CD14-positive monocyte (primary cell): ENCODE measurements around the gene CMSS1. TPM values are rescaled to one million over a fixed set of nuclear protein-coding genes. Genes with fewer than 3 reads are reported as not detected.

ENCODE experiments used
- DNase-seq, 3 donors: peaks; one replicate each; pipeline ENCODE4 v3.0.0-alpha.2; 2011 to 2022
- H2AFZ ChIP-seq: 2 replicates; pipeline ENCODE4 v1.6.0; 2012; ENCODE audit warnings: mild to moderate bottlenecking, low read depth, low read length, inconsistent platforms; ENCODE audit not compliant: insufficient read depth, poor library complexity, severe bottlenecking
- H3K27ac ChIP-seq, 2 donors: 1 replicate in 1 of 2; 2 replicates in 1 of 2; pipeline ENCODE4 v1.5.1; 2012 to 2013; ENCODE audit warnings: low read length in 2 of 2, control low read depth in 1 of 2, inconsistent platforms in 1 of 2, low read depth in 1 of 2, mild to moderate bottlenecking in 1 of 2
- H3K27me3 ChIP-seq, 2 donors: one replicate each; pipeline versions ENCODE4 v1.6.0 to v1.6.1; 2011 to 2013; ENCODE audit warnings: low read length in 2 of 2; ENCODE audit not compliant: control insufficient read depth in 2 of 2, insufficient read depth in 2 of 2
- H3K36me3 ChIP-seq, 2 donors: replicated peaks in 1 of 2; 1 replicate in 1 of 2; 2 replicates in 1 of 2; pipeline versions ENCODE4 v1.5.1 to v1.6.1; 2012 to 2013; ENCODE audit warnings: low read length in 2 of 2, control low read depth in 1 of 2, inconsistent platforms in 1 of 2, mild to moderate bottlenecking in 1 of 2; ENCODE audit not compliant: insufficient read depth in 2 of 2, control insufficient read depth in 1 of 2
- H3K4me1 ChIP-seq, 2 donors: 1 replicate in 1 of 2; 2 replicates in 1 of 2; pipeline versions ENCODE4 v1.5.1 to v1.6.1; 2012 to 2013; ENCODE audit warnings: low read length in 2 of 2, control low read depth in 1 of 2, inconsistent platforms in 1 of 2, mild to moderate bottlenecking in 1 of 2, moderate library complexity in 1 of 2; ENCODE audit not compliant: insufficient read depth in 2 of 2, control insufficient read depth in 1 of 2
- H3K4me2 ChIP-seq: replicated peaks from 2 replicates; pipeline ENCODE3; 2012; ENCODE audit warnings: low read length, moderate library complexity, mild to moderate bottlenecking; ENCODE audit not compliant: poor library complexity, severe bottlenecking; ENCODE audit errors: extremely low read depth
- H3K4me3 ChIP-seq, 3 experiments: fragments of 200-600 bp in 1 of 3; sonication (generic) in 1 of 3; replicated peaks in 1 of 3; 1 replicate in 2 of 3; 2 replicates in 1 of 3; pipeline ENCODE4 v1.5.1; 2011 to 2013; ENCODE audit warnings: low read length in 3 of 3, mild to moderate bottlenecking in 3 of 3, control low read depth in 2 of 3, low read depth in 2 of 3, inconsistent platforms in 1 of 3, moderate library complexity in 1 of 3
- H3K79me2 ChIP-seq: 2 replicates; pipeline ENCODE4 v1.6.0; 2012; ENCODE audit warnings: mild to moderate bottlenecking, control low read depth, inconsistent platforms, low read length, moderate library complexity; ENCODE audit not compliant: insufficient read depth
- H3K9ac ChIP-seq: 2 replicates; pipeline ENCODE4 v1.6.0; 2017; ENCODE audit warnings: low read length, mild to moderate bottlenecking; ENCODE audit not compliant: insufficient read depth, poor library complexity, severe bottlenecking
- H3K9me3 ChIP-seq, 2 donors: replicated peaks in 1 of 2; 1 replicate in 1 of 2; 2 replicates in 1 of 2; pipeline versions ENCODE4 v1.5.1 to v1.6.1; 2012 to 2013; ENCODE audit warnings: low read length in 2 of 2, control low read depth in 1 of 2; ENCODE audit not compliant: control insufficient read depth in 1 of 2, insufficient read depth in 1 of 2
- H4K20me1 ChIP-seq: 2 replicates; pipeline ENCODE4 v1.6.0; 2012; ENCODE audit warnings: mild to moderate bottlenecking, low read length, control low read depth, moderate library complexity; ENCODE audit not compliant: insufficient read depth
- H3K27ac Mint-ChIP-seq, 7 donors: one replicate each; pipeline ENCODE4 v1.8.0; 2020; ENCODE audit warnings: mild to moderate bottlenecking in 7 of 7, mixed read lengths in 7 of 7, moderate library complexity in 6 of 7, inconsistent platforms in 2 of 7
- H3K27me3 Mint-ChIP-seq, 3 donors: one replicate each; pipeline ENCODE4 v1.8.0; 2021 to 2022; ENCODE audit warnings: low read depth in 3 of 3, mild to moderate bottlenecking in 3 of 3, mixed read lengths in 3 of 3, moderate library complexity in 3 of 3, inconsistent platforms in 1 of 3
- H3K36me3 Mint-ChIP-seq, 2 donors: one replicate each; pipeline ENCODE4 v1.8.0; 2020; ENCODE audit warnings: mixed read lengths in 2 of 2, inconsistent platforms in 1 of 2, mild to moderate bottlenecking in 1 of 2
- H3K4me1 Mint-ChIP-seq: one replicate; pipeline ENCODE4 v1.8.0; 2020; ENCODE audit warnings: mild to moderate bottlenecking, mixed read lengths
- H3K4me3 Mint-ChIP-seq, 2 donors: one replicate each; pipeline ENCODE4 v1.8.0; 2020; ENCODE audit warnings: mild to moderate bottlenecking in 2 of 2, mixed read lengths in 2 of 2, moderate library complexity in 1 of 2
- H3K9me3 Mint-ChIP-seq, 7 donors: one replicate each; pipeline ENCODE4 v1.8.0; 2020 to 2022; ENCODE audit warnings: mixed read lengths in 7 of 7, mild to moderate bottlenecking in 6 of 7, moderate library complexity in 6 of 7, inconsistent platforms in 2 of 7
- CTCF ChIP-seq: fragments of 200-600 bp; IDR thresholded peaks from one replicate; pipeline ENCODE4 v1.8.0; 2022; ENCODE audit warnings: antibody characterized with exemption, mild to moderate bottlenecking
- WGBS: methylation state at CpG from one replicate; pipeline ENCODE4 v1.1.5; 2013; ENCODE audit warnings: missing lambda C conversion rate; ENCODE audit not compliant: insufficient coverage; 5-methylcytosine and 5-hydroxymethylcytosine counted together
- intact Hi-C, 2 donors: fragments of 100-400 bp; cut with micrococcal nuclease; formaldehyde crosslinking; loops; one replicate each; pipeline versions ENCODE4 v1.15.0 to v1.15.1; 2023
- polyA plus RNA-seq, 3 donors: library from polyadenylated mRNA; depleted of rRNA in 1 of 3; unstranded in 2 of 3; stranded (reverse) in 1 of 3; fragments of 300-500 nt in 2 of 3; fragments of >200 nt in 1 of 3; fragmentation: Illumina TruSeq in 2 of 3; gene quantifications; 1 replicate in 2 of 3; 2 replicates in 1 of 3; pipeline ENCODE4 v1.2.3, GENCODE V29; 2012 to 2021

The CMSS1 gene
- polyA plus RNA-seq, 3 donors = 1.1 to 3.6 (median 2.2) TPM

- no peaks in the 10 kb centered on the region for H3K27me3 ChIP-seq
Observed at GRCh38 chr3:99842826-99843589, 25.3 kb downstream of the CMSS1 start.

More at GRCh38 chr3:99842826-99843589, 25.3 kb downstream of the CMSS1 start:
- Mint-ChIP-seq H3K4me1 (peaks cover 12% of the 10 kb centered on the region), H3K9me3 (no peaks in the 10 kb centered on the region), H3K4me3 (no peak overlapping the region), H3K27me3 (peaks cover 0 to 1% (median 0%) of the 10 kb centered on the region in 3 donors), H3K36me3 (no peaks in the 10 kb centered on the region), H3K27ac (no peak overlapping the region)
- Histone ChIP-seq H3K4me3 (no peak overlapping the region), H3K4me2 (no peak overlapping the region), H2AFZ (no peak overlapping the region), H3K27ac (no peak overlapping the region), H3K79me2 (no peaks in the 10 kb centered on the region), H3K36me3 (no peaks in the 10 kb centered on the region), H3K9me3 (no peaks in the 10 kb centered on the region), H3K9ac (no peak overlapping the region), H3K4me1 (peaks cover 9 to 10% of the 10 kb centered on the region in 2 donors), H4K20me1 (no peaks in the 10 kb centered on the region)
- no CpG with 5 or more reads among the region's 2 CpGs for WGBS
- intact Hi-C loops = loop anchor here in 1 of 2 donors (10.0 kb wide), 1 partner anchor 232 kb away; no protein-coding TSS in a partner anchor
- DNase-seq = peak; percentile 6 to 21 (median 10)
- peak; percentile 64 for TF ChIP-seq CTCF
